AG09319 (cell line): ENCODE results near the gene ACKR3.
A peak's percentile ranks its signal among the peaks of the same experiment; 100 is the strongest.

ENCODE experiments used
- DNase-seq: peaks from one replicate; pipeline ENCODE4 v3.0.0-alpha.2; 2010; ENCODE audit warnings: low read depth; ENCODE audit errors: extremely low read depth
- TF ChIP-seq, protein P1 (sequence below): IDR thresholded peaks from 2 replicates; pipeline ENCODE4 v1.5.1; 2011; ENCODE audit warnings: low read depth, mild to moderate bottlenecking, inconsistent platforms, low read length, moderate library complexity

ACKR3 gene

DNA sequence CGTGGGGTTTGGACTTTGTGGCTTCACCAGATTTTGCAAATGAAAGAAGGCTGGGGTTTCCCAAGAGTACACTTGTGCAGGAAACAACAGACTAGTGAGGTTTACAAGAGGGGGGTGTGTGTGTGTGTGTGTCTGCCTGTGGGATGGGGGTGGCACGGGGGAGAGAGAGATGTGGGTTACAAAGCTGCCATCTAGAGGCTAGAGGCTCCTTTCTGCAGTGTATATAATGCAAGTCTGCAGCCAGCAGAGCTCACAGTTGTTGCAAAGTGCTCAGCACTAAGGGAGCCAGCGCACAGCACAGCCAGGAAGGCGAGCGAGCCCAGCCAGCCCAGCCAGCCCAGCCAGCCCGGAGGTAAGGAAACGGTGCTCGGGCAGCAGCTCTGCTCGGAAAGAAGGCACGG, at the start of gene ACKR3:
Gene ACKR3, plus strand, starts transcription at position 253 of the 401 bp plus-strand sequence. CDS start 10,641 bp downstream, outside the sequence.
- DNase-seq = peak; percentile 84
- TF ChIP-seq, protein P1, sequence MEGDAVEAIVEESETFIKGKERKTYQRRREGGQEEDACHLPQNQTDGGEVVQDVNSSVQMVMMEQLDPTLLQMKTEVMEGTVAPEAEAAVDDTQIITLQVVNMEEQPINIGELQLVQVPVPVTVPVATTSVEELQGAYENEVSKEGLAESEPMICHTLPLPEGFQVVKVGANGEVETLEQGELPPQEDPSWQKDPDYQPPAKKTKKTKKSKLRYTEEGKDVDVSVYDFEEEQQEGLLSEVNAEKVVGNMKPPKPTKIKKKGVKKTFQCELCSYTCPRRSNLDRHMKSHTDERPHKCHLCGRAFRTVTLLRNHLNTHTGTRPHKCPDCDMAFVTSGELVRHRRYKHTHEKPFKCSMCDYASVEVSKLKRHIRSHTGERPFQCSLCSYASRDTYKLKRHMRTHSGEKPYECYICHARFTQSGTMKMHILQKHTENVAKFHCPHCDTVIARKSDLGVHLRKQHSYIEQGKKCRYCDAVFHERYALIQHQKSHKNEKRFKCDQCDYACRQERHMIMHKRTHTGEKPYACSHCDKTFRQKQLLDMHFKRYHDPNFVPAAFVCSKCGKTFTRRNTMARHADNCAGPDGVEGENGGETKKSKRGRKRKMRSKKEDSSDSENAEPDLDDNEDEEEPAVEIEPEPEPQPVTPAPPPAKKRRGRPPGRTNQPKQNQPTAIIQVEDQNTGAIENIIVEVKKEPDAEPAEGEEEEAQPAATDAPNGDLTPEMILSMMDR = peak; percentile 61

DNA sequence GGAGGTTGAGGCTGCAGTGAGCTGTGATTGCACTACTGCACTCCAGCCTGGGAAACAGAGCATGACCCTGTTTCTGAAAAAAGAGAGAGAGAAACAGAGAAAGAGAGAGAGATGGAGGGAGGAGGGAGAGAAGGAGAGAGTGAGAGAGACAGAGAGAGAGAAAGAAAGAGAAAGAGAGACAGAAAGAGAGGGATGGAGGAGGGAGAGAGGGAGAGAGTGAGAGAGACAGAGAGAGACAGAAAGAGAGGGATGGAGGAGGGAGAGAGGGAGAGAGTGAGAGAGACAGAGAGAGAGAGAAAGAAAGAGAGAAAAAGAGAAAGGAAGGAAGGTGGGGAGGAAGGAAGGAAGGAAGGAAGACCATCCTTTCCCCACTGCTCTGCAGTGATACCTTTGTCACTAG, 48.1 kb upstream of the ACKR3 start:
- TF ChIP-seq, protein P1 = no peak
- DNase-seq = no peak

- no peak for DNase-seq
- TF ChIP-seq, protein P1 = no peak
Measured at GRCh38 chr2:236523249-236523648, 46.4 kb upstream of the ACKR3 start.

GRCh38 chr2:236525411-236525997, 44.1 kb upstream of the ACKR3 start:
- no peak for DNase-seq
- TF ChIP-seq, protein P1 = no peak

- TF ChIP-seq, protein P1 = no peak
- DNase-seq = no peak
Measured at GRCh38 chr2:236526455-236527158, 43.0 kb upstream of the ACKR3 start.

DNA sequence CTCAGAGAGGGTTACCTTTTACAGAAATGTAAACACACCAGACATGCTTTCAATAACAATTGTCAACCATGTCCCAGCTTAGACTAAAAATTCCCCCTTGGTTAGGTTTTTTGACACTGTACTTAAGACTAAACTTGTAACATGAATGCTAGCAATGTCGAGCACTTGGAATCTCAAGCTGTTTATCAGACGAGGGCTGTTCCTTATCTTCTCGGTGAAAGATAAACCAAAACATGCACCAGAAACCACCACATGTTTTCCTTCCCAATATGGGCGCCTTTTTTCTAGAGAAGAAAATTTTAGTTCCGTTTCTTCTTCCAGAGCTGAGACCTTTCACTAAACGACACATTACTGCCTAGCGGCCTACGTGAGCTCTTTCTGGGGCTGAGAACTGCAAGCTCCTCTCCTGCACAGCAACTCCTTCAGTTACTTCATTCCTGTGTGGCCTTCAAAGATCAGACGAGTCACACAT, 42.4 kb upstream of the ACKR3 start:
- TF ChIP-seq, protein P1 = no peak
- no peak for DNase-seq

- TF ChIP-seq, protein P1 = no peak
- no peak for DNase-seq
Measured at GRCh38 chr2:236529606-236530005, 40.0 kb upstream of the ACKR3 start.
